Endodermal cell (in vitro differentiated cells): ENCODE measurements around the gene TMEM186. TPM values are rescaled to one million over a fixed set of nuclear protein-coding genes. Genes with fewer than 3 reads are reported as not detected.

ENCODE experiments used
- DNase-seq: peaks from one replicate; pipeline ENCODE4 v3.0.0-alpha.2; 2017
- H3K27ac ChIP-seq: 2 replicates; pipeline ENCODE4 v1.5.1; 2013; ENCODE audit warnings: mild to moderate bottlenecking, low read depth, low read length, moderate library complexity
- H3K27me3 ChIP-seq: 2 replicates; pipeline ENCODE4 v1.6.1; 2013; ENCODE audit warnings: mild to moderate bottlenecking, low read length, moderate library complexity; ENCODE audit not compliant: insufficient read depth, control insufficient read depth, poor library complexity, severe bottlenecking
- H3K36me3 ChIP-seq: 2 replicates; pipeline ENCODE4 v1.7.0; 2013; ENCODE audit warnings: mild to moderate bottlenecking, low read length, moderate library complexity; ENCODE audit not compliant: control insufficient read depth, insufficient read depth
- H3K4me1 ChIP-seq: one replicate; pipeline ENCODE4 v1.7.0; 2013; ENCODE audit warnings: low read length; ENCODE audit not compliant: control insufficient read depth, insufficient read depth
- H3K4me3 ChIP-seq: 2 replicates; pipeline ENCODE4 v1.5.1; 2013; ENCODE audit warnings: mild to moderate bottlenecking, low read length, moderate library complexity
- H3K9ac ChIP-seq: 2 replicates; pipeline ENCODE4 v1.6.1; 2013; ENCODE audit warnings: mild to moderate bottlenecking, low read length, moderate library complexity; ENCODE audit not compliant: poor library complexity, severe bottlenecking; ENCODE audit errors: extremely low read depth
- H3K9me3 ChIP-seq: 2 replicates; pipeline ENCODE4 v1.6.1; 2013; ENCODE audit warnings: mild to moderate bottlenecking, low read length, moderate library complexity; ENCODE audit not compliant: control insufficient read depth
- H3K27ac Mint-ChIP-seq: 2 replicates; pipeline ENCODE4 v1.8.0; 2020; ENCODE audit warnings: mixed read lengths
- H3K27me3 Mint-ChIP-seq: 2 replicates; pipeline ENCODE4 v1.8.0; 2021; ENCODE audit warnings: mild to moderate bottlenecking, mixed read lengths; ENCODE audit not compliant: insufficient read depth
- H3K36me3 Mint-ChIP-seq: 2 replicates; pipeline ENCODE4 v1.8.0; 2020; ENCODE audit warnings: low read depth, mixed read lengths
- H3K4me1 Mint-ChIP-seq: 2 replicates; pipeline ENCODE4 v1.8.0; 2020; ENCODE audit warnings: mixed read lengths
- H3K4me3 Mint-ChIP-seq: 2 replicates; pipeline ENCODE4 v1.8.0; 2020; ENCODE audit warnings: mild to moderate bottlenecking, moderate library complexity, mixed read lengths
- H3K9me3 Mint-ChIP-seq: 2 replicates; pipeline ENCODE4 v1.8.0; 2020; ENCODE audit warnings: mild to moderate bottlenecking, mixed read lengths
- CTCF ChIP-seq: fragments of 200-600 bp; sonication (generic); conservative IDR thresholded peaks from 2 replicates; pipeline ENCODE4 v1.5.0; 2021; ENCODE audit warnings: antibody characterized with exemption, mild to moderate bottlenecking
- WGBS, 2 experiments: methylation state at CpG; one replicate each; pipeline versions ENCODE4 v1.1.5 to v1.1.7; 2013; ENCODE audit warnings: missing lambda C conversion rate in 2 of 2, mixed read lengths in 1 of 2; ENCODE audit not compliant: insufficient coverage in 1 of 2, insufficient read length in 1 of 2; 5-methylcytosine and 5-hydroxymethylcytosine counted together
- total RNA-seq, 2 donors: library from RNA; stranded (reverse); fragmentation: NEBNext Ultra II Directional in 1 of 2; extraction: Animal tissue kit (Norgen Biotek cat#: 25700) in 1 of 2; gene quantifications; 2 replicates in 1 of 2; 3 replicates in 1 of 2; pipeline ENCODE4 v1.2.1, GENCODE V29; 2021

TMEM186 gene
- total RNA-seq, 2 donors from 2014 or later, result 10.9 to 14.0 TPM

DNA sequence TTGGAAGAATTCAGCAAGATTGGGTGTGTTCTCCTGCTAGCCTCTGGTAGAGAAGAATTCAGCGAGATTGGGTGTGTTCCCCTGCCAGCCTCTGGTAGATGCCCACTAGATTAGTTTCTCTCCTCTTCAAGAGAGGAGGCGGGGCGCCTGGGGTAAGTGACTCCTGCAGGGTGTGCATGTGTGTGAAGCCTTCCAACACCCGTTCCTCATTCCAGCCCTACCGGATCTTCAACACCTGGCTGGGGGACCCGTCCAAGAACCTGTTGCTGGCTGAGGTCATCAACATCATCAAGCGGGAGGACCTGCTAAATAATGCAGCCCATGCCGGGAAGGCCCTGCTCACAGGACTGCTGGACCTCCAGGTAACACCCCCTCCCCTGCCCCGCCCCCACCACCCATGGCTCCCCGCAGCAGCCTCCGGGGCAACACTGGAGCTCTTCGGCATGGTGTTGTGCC, 21.3 kb downstream of the TMEM186 start:
- Histone ChIP-seq H3K9ac (no peak overlapping the region), H3K36me3 (no peaks in the 10 kb centered on the region), H3K27me3 (no peaks in the 10 kb centered on the region), H3K4me3 (no peak overlapping the region), H3K4me1 (no peaks in the 10 kb centered on the region), H3K27ac (no peak overlapping the region), H3K9me3 (no peaks in the 10 kb centered on the region)
- 77 to 89% methylated on average over 5 to 12 of the region's 12 CpGs for WGBS, 2 experiments
- TF ChIP-seq CTCF, result no peak
- H3K4me1 Mint-ChIP-seq, result no peaks in the 10 kb centered on the region
- H3K4me3 Mint-ChIP-seq, result no peak overlapping the region
- H3K27ac Mint-ChIP-seq, result no peak overlapping the region
- peak; percentile 87 for DNase-seq
- peaks cover 3% of the 10 kb centered on the region for H3K9me3 Mint-ChIP-seq
- peaks cover 10% of the 10 kb centered on the region for H3K27me3 Mint-ChIP-seq
- peaks cover 16% of the 10 kb centered on the region for H3K36me3 Mint-ChIP-seq

GRCh38 chr16:8775359-8775758, 22.1 kb downstream of the TMEM186 start:
- Mint-ChIP-seq H3K27me3 (peaks cover 5% of the 10 kb centered on the region), H3K36me3 (peaks cover 16% of the 10 kb centered on the region), H3K4me3 (no peak overlapping the region), H3K9me3 (peaks cover 3% of the 10 kb centered on the region), H3K27ac (no peak overlapping the region), H3K4me1 (no peaks in the 10 kb centered on the region)
- TF ChIP-seq CTCF, result no peak
- WGBS, 2 experiments, result 90% methylated on average over 1 of the region's 1 CpG; no CpG with 5 or more reads in 1 of the 2 experiments
- no peak overlapping the region for H3K27ac ChIP-seq
- H3K9ac ChIP-seq, result no peak overlapping the region
- DNase-seq, result no peak
- no peak overlapping the region for H3K4me3 ChIP-seq
- no peaks in the 10 kb centered on the region for H3K27me3 ChIP-seq
- H3K4me1 ChIP-seq, result no peaks in the 10 kb centered on the region
- no peaks in the 10 kb centered on the region for H3K36me3 ChIP-seq
- no peaks in the 10 kb centered on the region for H3K9me3 ChIP-seq

GRCh38 chr16:8774208-8774607, 23.2 kb downstream of the TMEM186 start:
- no peaks in the 10 kb centered on the region for H3K9me3 ChIP-seq
- H3K4me1 Mint-ChIP-seq, result no peaks in the 10 kb centered on the region
- no peak overlapping the region for H3K27ac Mint-ChIP-seq
- no peak overlapping the region for H3K4me3 Mint-ChIP-seq
- H3K9me3 Mint-ChIP-seq, result peaks cover 3% of the 10 kb centered on the region
- TF ChIP-seq CTCF, result no peak
- 92 to 95% methylated on average over 7 to 11 of the region's 11 CpGs for WGBS, 2 experiments
- H3K27ac ChIP-seq, result no peak overlapping the region
- H3K36me3 Mint-ChIP-seq, result peaks cover 14% of the 10 kb centered on the region
- no peak for DNase-seq
- H3K4me3 ChIP-seq, result no peak overlapping the region
- H3K9ac ChIP-seq, result no peak overlapping the region
- H3K27me3 Mint-ChIP-seq, result peaks cover 2% of the 10 kb centered on the region
- no peaks in the 10 kb centered on the region for H3K27me3 ChIP-seq
- H3K4me1 ChIP-seq, result no peaks in the 10 kb centered on the region
- H3K36me3 ChIP-seq, result no peaks in the 10 kb centered on the region
